Hair follicular keratinocyte (primary cell): ENCODE measurements around the gene PON1. TPM values are rescaled to one million over a fixed set of nuclear protein-coding genes. Genes with fewer than 3 reads are reported as not detected.

ENCODE experiments used
- total RNA-seq: library from RNA; depleted of rRNA; stranded (reverse); fragments of >200 nt; gene quantifications from 2 replicates; pipeline ENCODE4 v1.2.3, GENCODE V29; 2015

PON1 gene
- not detected in 2 replicates for total RNA-seq

DNA sequence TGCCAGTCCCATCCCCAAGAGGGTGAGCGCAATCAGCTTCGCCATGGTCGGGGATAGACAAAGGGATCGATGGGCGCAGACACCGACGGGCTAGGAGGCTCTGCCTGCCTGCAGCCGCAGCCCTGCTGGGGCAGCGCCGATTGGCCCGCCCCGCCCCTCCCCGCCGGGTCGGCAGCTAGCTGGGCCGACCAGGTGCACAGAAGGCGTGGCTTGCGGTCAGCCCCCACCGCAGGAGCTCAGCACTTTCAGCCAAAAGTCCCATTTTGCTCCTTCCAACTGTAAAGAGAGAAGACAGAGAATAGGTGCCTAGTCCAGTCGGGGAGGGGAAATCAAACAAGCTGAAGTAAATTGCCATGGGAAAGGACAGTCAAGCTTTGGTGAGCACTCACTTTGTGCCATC, at the start of gene PON1:
PON1 (minus strand) TSS at position 102 of the 400 bp plus-strand sequence; CDS start at position 45, 57 bp downstream.

Other genes with a start within 250 kb of the PON1 start
- gene PON3, start 71.8 kb upstream of the PON1 start, total RNA-seq = 3.2 and 4.7 TPM in 2 replicates
- 49.6 and 66.5 TPM in 2 replicates for gene PON2, start 110.5 kb upstream of the PON1 start, total RNA-seq
- gene ASB4, start 161.4 kb upstream of the PON1 start, total RNA-seq = 0.47 TPM in 1 of 2 replicates, not detected in the other